OCI-LY7 (cell line): ENCODE measurements around the gene KCNJ5. TPM values are rescaled to one million over a fixed set of nuclear protein-coding genes. Genes with fewer than 3 reads are reported as not detected.

Experiments
- BruUV-seq: library from RNA; stranded (reverse); fragments of 400-500 nt; replicated peaks from 2 replicates; lab custom pipeline; 2021; lab: Mats Ljungman, UMichigan
- CTCF ChIA-PET: fragments of 300-600 bp; sonication (Branson Sonifier 250); formaldehyde crosslinking; loops from one replicate; lab custom pipeline; 2022; ENCODE audit warnings: antibody characterized with exemption; ENCODE audit not compliant: unreplicated experiment; lab: Charles Lee
- POLR2A ChIA-PET: fragments of 300-600 bp; sonication (Branson Sonifier 250); formaldehyde crosslinking; loops from one replicate; lab custom pipeline; 2022; ENCODE audit warnings: antibody characterized with exemption; lab: Charles Lee
- DNase-seq: peaks from one replicate; pipeline ENCODE4 v3.0.0-alpha.2; 2015; ENCODE audit warnings: low spot score
- H2AFZ ChIP-seq: fragments of 200-600 bp; sonication (generic), shearing (Covaris generic); 2 replicates; pipeline ENCODE4 v1.6.1; 2014; ENCODE audit warnings: mild to moderate bottlenecking, antibody characterized with exemption, low read length, moderate library complexity
- H3K27ac ChIP-seq: fragments of 200-600 bp; sonication (generic); 2 replicates; pipeline ENCODE4 v1.5.1; 2014; ENCODE audit warnings: mixed run types, low read depth, mild to moderate bottlenecking, moderate library complexity, low read length, inconsistent platforms; ENCODE audit not compliant: poor library complexity, severe bottlenecking
- H3K36me3 ChIP-seq: fragments of 200-600 bp; sonication (generic); 2 replicates; pipeline ENCODE4 v1.6.1; 2014; ENCODE audit warnings: mild to moderate bottlenecking, antibody characterized with exemption, low read length, moderate library complexity, mixed read lengths; ENCODE audit not compliant: insufficient read depth
- H3K4me1 ChIP-seq: fragments of 200-600 bp; sonication (generic); 2 replicates; pipeline ENCODE4 v1.5.1; 2014; ENCODE audit warnings: mild to moderate bottlenecking, low read length; ENCODE audit not compliant: insufficient read depth, poor library complexity, severe bottlenecking
- H3K4me2 ChIP-seq: fragments of 200-600 bp; sonication (generic); 2 replicates; pipeline ENCODE4 v1.6.1; 2014; ENCODE audit warnings: mild to moderate bottlenecking, low read length
- H3K4me3 ChIP-seq: fragments of 200-600 bp; sonication (generic); 2 replicates; pipeline ENCODE4 v1.5.1; 2014; ENCODE audit warnings: mild to moderate bottlenecking, low read depth, low read length; ENCODE audit not compliant: poor library complexity, severe bottlenecking
- H3K79me2 ChIP-seq: fragments of 200-600 bp; sonication (generic); 2 replicates; pipeline ENCODE4 v1.6.1; 2016; ENCODE audit warnings: low read depth, mild to moderate bottlenecking, low read length, moderate library complexity, mixed read lengths; ENCODE audit not compliant: insufficient read depth
- H3K9me2 ChIP-seq: fragments of 200-600 bp; sonication (generic); 2 replicates; pipeline ENCODE4 v1.6.1; 2016; ENCODE audit warnings: mild to moderate bottlenecking, low read length, mixed read lengths; ENCODE audit not compliant: insufficient read depth
- H3K9me3 ChIP-seq: fragments of 200-600 bp; sonication (generic); 2 replicates; pipeline ENCODE4 v1.6.1; 2014; ENCODE audit warnings: mild to moderate bottlenecking, mixed run types, low read length, mixed read lengths
- H4K20me1 ChIP-seq: fragments of 200-600 bp; sonication (generic); 2 replicates; pipeline ENCODE4 v1.6.1; 2014; ENCODE audit warnings: mild to moderate bottlenecking, antibody characterized with exemption, low read length, moderate library complexity, mixed read lengths; ENCODE audit not compliant: insufficient read depth
- CTCF ChIP-seq: fragments of 200-600 bp; sonication (generic); conservative IDR thresholded peaks from 2 replicates; pipeline ENCODE4 v1.5.1; 2014; ENCODE audit warnings: mild to moderate bottlenecking, antibody characterized with exemption, low read length, moderate library complexity, mixed read lengths
- EZH2phosphoT487 ChIP-seq: fragments of 200-600 bp; sonication (generic); IDR thresholded peaks from 2 replicates; pipeline ENCODE4 v1.6.1; 2018; ENCODE audit warnings: low read depth, borderline replicate concordance, mild to moderate bottlenecking, mixed run types, antibody characterized with exemption, low read length, moderate library complexity, mixed read lengths
- intact Hi-C: fragments of 100-400 bp; cut with micrococcal nuclease; formaldehyde crosslinking; loops from one replicate; pipeline ENCODE4 v1.10.0; 2022; ENCODE audit not compliant: unreplicated experiment
- total RNA-seq, 2 experiments: library from RNA; depleted of rRNA in 1 of 2; stranded (reverse); fragments of >200 nt in 1 of 2; shearing (Covaris generic) in 1 of 2; gene quantifications; 2 replicates each; pipeline ENCODE4 v1.2.3, GENCODE V29; 2014 to 2022

KCNJ5 gene
- total RNA-seq, 2 experiments from 2014 or later = not detected

GRCh38 chr11:128941573-128942271 lies 50.6 kb downstream of the KCNJ5 start:
- intact Hi-C loops = no loop called here
- Histone ChIP-seq H3K27ac (no peak overlapping the region), H3K79me2 (no peaks in the 10 kb centered on the region), H3K4me2 (no peak overlapping the region), H3K9me3 (no peaks in the 10 kb centered on the region), H3K4me3 (no peak overlapping the region), H3K9me2 (no peaks in the 10 kb centered on the region), H3K36me3 (no peaks in the 10 kb centered on the region), H3K4me1 (no peaks in the 10 kb centered on the region), H4K20me1 (no peaks in the 10 kb centered on the region), H2AFZ (no peak overlapping the region)
- no peak for DNase-seq
- no peak for TF ChIP-seq CTCF
- TF ChIP-seq EZH2phosphoT487 = no peak
- BruUV-seq = no TSS peak
- ChIA-PET POLR2A (interaction anchor here (0.6 kb wide), 1 partner anchor 1341 kb away, joined by 4 read pairs; no protein-coding TSS in a partner anchor), CTCF (interaction anchor here (0.5 kb wide), 1 partner anchor 375 kb away, joined by 3 read pairs; no protein-coding TSS in a partner anchor)

GRCh38 chr11:128942272-128942612 lies 51.1 kb downstream of the KCNJ5 start:
- Histone ChIP-seq H3K9me2 (no peaks in the 10 kb centered on the region), H3K4me1 (no peaks in the 10 kb centered on the region), H3K4me3 (no peak overlapping the region), H3K4me2 (no peak overlapping the region), H2AFZ (no peak overlapping the region), H3K36me3 (no peaks in the 10 kb centered on the region), H4K20me1 (no peaks in the 10 kb centered on the region), H3K27ac (no peak overlapping the region), H3K79me2 (no peaks in the 10 kb centered on the region), H3K9me3 (no peaks in the 10 kb centered on the region)
- no peak for TF ChIP-seq CTCF
- no peak for TF ChIP-seq EZH2phosphoT487
- no peak for DNase-seq
- CTCF ChIA-PET = interaction anchor here (0.5 kb wide), 1 partner anchor 375 kb away, joined by 3 read pairs; no protein-coding TSS in a partner anchor
- POLR2A ChIA-PET = no interaction called here
- BruUV-seq = no TSS peak
- intact Hi-C loops = no loop called here

- Histone ChIP-seq H2AFZ (no peak within 1 kb of the TSS), H3K4me1 (no peaks in the 10 kb centered on the region), H3K4me3 (no peak within 1 kb of the TSS), H3K36me3 (no peaks in the 10 kb centered on the region), H3K9me2 (no peaks in the 10 kb centered on the region), H3K79me2 (no peaks in the 10 kb centered on the region), H4K20me1 (no peaks in the 10 kb centered on the region), H3K4me2 (no peak within 1 kb of the TSS), H3K9me3 (no peaks in the 10 kb centered on the region), H3K27ac (no peak within 1 kb of the TSS)
- ChIA-PET CTCF (no interaction called here), POLR2A (interaction anchor here (0.7 kb wide), 1 partner anchor 285 kb away, joined by 3 read pairs; no protein-coding TSS in a partner anchor)
- intact Hi-C loops = no loop called here
- no peak for TF ChIP-seq EZH2phosphoT487
- TF ChIP-seq CTCF = no peak
- DNase-seq = no peak
- BruUV-seq = no TSS peak
These were observed 51.8 kb downstream of the KCNJ5 start, which contains the start of gene TP53AIP1 for GRCh38 chr11:128942817-128943427. Gene TP53AIP1 (minus strand): TSS chr11:128942871. CDS start chr11:128937818, 5,053 bp downstream.
